AG04450 (cell line): ENCODE measurements around the gene OPRD1. TPM values are rescaled to one million over a fixed set of nuclear protein-coding genes. Genes with fewer than 3 reads are reported as not detected.

Experiments
- CTCF ChIA-PET: fragments of 300-600, 350-600 bp; formaldehyde crosslinking; extraction: SDS; loops from one replicate; lab custom pipeline; 2022; ENCODE audit warnings: antibody characterized with exemption, inconsistent platforms; lab: Charles Lee
- POLR2A ChIA-PET: fragments of 350-600 bp; formaldehyde crosslinking; extraction: SDS; loops from one replicate; lab custom pipeline; 2021; ENCODE audit warnings: antibody characterized with exemption, inconsistent platforms; lab: Yijun Ruan, JAX
- DNase-seq: peaks from one replicate; pipeline ENCODE4 v3.0.0-alpha.2; 2011; ENCODE audit warnings: low read depth, low spot score
- H3K27ac ChIP-seq: one replicate; pipeline ENCODE4 v1.5.1; 2012; ENCODE audit warnings: low read depth, low read length, control low read depth
- H3K27me3 ChIP-seq: one replicate; pipeline ENCODE4 v1.6.0; 2012; ENCODE audit warnings: low read length; ENCODE audit not compliant: control insufficient read depth, insufficient read depth
- H3K4me3 ChIP-seq: 2 replicates; pipeline ENCODE4 v1.5.1; 2011; ENCODE audit warnings: mild to moderate bottlenecking, low read depth, low read length, control low read depth
- H3K9me3 ChIP-seq: 2 replicates; pipeline ENCODE4 v1.5.1; 2012; ENCODE audit warnings: low read length; ENCODE audit not compliant: control insufficient read depth, insufficient read depth
- polyA plus RNA-seq: library from polyadenylated mRNA; depleted of rRNA; stranded (reverse); fragments of >200 nt; gene quantifications from 2 replicates; pipeline ENCODE4 v1.2.3, GENCODE V29; 2011; rRNA removed
- small RNA-seq: library from RNA; depleted of rRNA; stranded (forward); fragments of <200 nt; gene quantifications from one replicate; pipeline ENCODE3, GENCODE V24; 2012; ENCODE audit warnings: low read depth; ENCODE audit not compliant: insufficient read length
- TF ChIP-seq, protein P1 (sequence below): IDR thresholded peaks from 2 replicates; pipeline ENCODE4 v1.5.1; 2011; ENCODE audit warnings: low read depth, low read length, control low read depth, inconsistent platforms

Gene OPRD1
- polyA plus RNA-seq, 1 experiment, result not detected

- POLR2A ChIA-PET, result no interaction called here
- TF ChIP-seq, protein P1, sequence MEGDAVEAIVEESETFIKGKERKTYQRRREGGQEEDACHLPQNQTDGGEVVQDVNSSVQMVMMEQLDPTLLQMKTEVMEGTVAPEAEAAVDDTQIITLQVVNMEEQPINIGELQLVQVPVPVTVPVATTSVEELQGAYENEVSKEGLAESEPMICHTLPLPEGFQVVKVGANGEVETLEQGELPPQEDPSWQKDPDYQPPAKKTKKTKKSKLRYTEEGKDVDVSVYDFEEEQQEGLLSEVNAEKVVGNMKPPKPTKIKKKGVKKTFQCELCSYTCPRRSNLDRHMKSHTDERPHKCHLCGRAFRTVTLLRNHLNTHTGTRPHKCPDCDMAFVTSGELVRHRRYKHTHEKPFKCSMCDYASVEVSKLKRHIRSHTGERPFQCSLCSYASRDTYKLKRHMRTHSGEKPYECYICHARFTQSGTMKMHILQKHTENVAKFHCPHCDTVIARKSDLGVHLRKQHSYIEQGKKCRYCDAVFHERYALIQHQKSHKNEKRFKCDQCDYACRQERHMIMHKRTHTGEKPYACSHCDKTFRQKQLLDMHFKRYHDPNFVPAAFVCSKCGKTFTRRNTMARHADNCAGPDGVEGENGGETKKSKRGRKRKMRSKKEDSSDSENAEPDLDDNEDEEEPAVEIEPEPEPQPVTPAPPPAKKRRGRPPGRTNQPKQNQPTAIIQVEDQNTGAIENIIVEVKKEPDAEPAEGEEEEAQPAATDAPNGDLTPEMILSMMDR, result no peak
- Histone ChIP-seq H3K27me3 (no peaks in the 10 kb centered on the region), H3K9me3 (no peaks in the 10 kb centered on the region), H3K4me3 (no peak overlapping the region), H3K27ac (no peak overlapping the region)
- DNase-seq, result no peak
- CTCF ChIA-PET, result interaction anchor here (0.6 to 1.1 kb wide), 2 partner anchors 14 to 285 kb away, joined by 3 to 4 read pairs; no protein-coding TSS in a partner anchor
Observed at GRCh38 chr1:28917757-28918118, 105.8 kb downstream of the OPRD1 start.

Small RNA genes lying within 50 kb of the gene (small RNA-seq; reads per million reads assigned to genes)
- gene RF00019, result not detected

Other genes with a start within 250 kb of the OPRD1 start
- gene RAB42, start 219.9 kb upstream of the OPRD1 start, polyA plus RNA-seq, result 3.4 and 3.7 TPM in 2 replicates
- 50.2 and 54.2 TPM in 2 replicates for gene TAF12, start 169.1 kb upstream of the OPRD1 start, polyA plus RNA-seq
- gene RNU11, start 163.6 kb upstream of the OPRD1 start, polyA plus RNA-seq, result not detected in 2 replicates
- gene GMEB1, start 143.4 kb upstream of the OPRD1 start, polyA plus RNA-seq, result 6.2 and 6.5 TPM in 2 replicates
- gene YTHDF2, start 75.2 kb upstream of the OPRD1 start, polyA plus RNA-seq, result 73.6 and 85.1 TPM in 2 replicates
- 6.5 and 7.8 TPM in 2 replicates for gene EPB41, start 102.4 kb downstream of the OPRD1 start, polyA plus RNA-seq